GM04503 (cell line): ENCODE results near the gene PFKFB4.
A peak's percentile ranks its signal among the peaks of the same experiment; 100 is the strongest.

Experiments used
- DNase-seq: peaks from one replicate; pipeline ENCODE4 v3.0.0-alpha.2; 2012; ENCODE audit warnings: low read depth

The PFKFB4 gene

DNA sequence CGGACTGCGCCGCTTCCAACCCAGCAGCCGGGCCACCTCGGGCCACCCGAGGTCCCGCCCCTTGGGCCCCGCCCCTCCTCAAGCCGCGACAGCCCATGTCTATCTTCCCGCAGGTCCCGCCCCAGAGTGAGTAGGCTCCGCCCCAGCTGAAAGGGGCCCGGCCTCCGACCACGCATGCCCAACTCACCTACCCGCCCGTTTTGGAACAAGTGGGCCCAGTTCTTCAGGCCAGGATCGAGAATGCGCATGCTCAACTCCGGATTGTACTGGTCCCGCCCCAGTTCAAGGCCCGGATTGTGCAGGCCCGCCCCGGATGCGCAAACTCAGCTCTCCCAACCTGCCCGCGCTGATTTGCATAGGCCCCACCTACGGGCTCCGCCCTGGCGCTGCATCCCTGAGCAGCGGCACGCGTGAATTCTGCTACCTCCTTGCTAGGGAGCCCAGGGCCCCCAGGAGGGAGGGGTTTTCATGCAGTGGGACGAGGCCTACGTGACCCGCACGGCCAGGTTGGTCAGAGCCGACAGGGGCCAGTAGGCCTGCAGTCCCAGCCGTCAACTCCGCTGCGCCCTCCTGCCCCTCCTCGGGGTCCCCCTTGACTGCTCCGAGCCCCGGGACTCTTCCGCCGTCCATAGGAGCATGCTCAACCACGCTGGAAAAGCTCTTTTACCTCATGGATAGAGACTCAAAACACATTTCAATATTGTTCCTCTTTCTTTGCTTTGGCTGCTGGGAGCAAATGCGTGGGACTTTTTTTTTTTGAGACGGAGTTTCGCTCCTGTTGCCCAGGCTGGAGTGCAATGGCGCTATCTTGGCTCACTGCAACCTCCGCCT lies at the start of gene PFKFB4:
PFKFB4 (minus strand) TSS at position 8 of the 831 bp plus-strand sequence. CDS start 26 bp downstream, outside the sequence.
- DNase-seq = peak; percentile 93

DNA sequence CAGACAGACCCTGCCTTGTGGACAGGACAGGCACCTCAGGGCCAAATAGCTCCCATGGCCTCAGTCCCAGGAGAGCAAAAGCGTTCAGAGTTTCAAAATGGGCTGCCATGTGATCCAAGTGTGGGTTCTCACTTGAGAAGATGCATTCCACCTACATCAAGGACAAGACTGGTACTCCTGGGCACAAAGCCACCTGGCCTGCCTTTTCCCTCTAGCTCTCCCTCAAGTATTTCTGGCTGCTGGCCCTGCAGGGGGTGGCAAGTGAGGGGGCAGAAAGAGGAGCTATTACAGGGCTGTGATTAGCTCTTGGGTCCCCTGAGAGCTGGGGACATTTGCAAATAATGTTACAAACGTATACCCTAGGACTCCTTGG lies 45.0 kb upstream of the PFKFB4 start:
- no peak for DNase-seq

DNA sequence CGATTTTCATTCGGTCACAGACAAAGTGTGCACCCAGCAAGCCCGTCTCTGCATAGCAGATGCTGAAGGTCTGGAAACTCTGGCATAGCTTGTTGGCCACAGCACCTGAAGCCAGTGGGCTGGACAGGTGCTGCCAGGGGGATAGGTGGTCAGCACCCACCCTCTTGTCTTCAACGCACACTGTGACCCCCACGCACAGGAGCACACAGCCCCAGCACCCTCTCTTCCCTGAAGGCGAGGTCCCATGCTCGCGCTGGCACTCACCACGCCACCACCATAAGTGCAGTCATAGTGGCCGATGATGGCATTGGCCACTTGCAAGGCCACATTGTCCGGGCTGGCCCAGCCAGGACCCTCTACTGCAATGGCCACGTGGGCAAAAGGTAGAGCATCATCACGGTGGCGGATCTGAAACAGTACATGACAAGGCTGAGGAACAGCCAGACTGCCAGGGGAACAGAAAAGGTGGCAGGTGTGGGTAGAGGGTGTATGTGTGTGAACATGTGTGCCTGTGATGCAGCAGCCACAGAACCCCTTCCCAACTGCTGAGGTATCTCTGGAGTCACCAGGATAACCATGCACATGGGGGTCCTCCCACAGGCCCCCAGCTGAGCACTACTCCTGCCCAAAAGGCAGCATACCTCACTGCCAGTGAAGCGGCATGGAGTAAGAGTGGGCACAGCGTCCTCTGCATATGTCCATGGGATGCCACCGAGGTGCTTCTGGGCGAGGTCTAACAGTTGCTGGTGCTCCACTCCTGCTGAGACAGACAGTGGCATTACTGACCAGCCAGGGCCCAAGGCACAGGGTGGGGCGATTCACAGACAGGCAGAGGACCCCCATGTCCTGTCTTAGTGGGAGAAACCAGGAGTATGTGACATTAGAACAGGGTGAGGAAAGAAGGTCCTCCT lies 44.4 kb upstream of the PFKFB4 start:
- no peak for DNase-seq

DNA sequence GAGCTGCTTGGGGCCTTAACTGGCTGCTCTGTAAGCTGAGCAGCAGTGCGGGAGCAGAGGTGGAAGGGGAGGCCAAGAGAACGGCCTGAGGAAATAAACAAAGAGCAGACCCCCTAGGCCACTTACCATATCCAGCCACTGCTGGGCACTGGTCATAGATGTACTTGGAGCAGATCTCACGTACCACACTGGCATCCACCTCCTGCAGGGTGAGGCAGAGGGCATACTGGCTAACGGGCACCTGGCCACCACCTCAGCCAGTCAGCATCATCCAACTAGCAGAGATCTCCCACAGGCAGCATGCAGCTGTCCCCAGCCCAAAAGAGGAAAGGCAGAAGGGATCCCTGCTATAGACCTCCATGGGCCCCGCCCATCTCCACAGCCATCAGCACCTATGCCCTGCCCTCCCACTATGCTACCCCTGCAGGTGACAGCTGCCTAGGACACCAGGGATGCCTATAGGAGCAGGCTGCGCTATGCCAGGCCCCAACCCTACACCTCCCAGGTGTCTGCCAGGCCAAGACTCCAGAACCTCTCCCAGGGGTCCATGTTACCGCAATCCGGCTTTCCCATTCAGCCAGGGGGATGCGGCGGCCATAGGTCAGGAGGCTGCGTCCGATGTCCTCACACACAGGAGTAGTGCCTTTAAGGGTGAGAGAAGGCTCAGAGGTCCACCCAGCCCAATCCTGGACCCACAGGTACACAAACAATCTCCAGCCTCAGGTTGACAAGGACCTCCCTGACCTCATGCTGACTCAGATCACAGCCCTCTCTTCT lies 43.1 kb upstream of the PFKFB4 start:
- DNase-seq = no peak

DNA sequence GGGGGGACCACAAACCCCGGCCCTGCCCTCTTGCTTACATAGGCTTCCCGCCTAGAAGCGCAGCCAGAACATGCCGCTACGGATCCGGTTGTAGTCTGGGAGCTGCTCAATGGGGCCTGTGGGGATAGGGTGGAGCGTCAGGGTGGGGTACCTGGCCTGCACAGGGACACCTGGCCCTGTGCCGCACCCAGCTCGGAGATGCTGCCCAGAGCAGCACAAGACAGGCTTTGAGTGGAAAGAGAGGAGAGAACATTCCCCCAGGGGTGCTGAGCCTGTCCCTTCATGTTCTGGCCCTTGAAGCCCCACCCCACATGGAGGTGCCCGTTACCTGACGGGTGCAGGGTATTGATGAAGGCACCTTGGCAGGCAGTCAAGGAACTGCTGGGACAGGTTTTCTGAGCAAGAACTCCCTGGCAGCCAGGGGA lies 42.5 kb upstream of the PFKFB4 start:
- DNase-seq = no peak

DNA sequence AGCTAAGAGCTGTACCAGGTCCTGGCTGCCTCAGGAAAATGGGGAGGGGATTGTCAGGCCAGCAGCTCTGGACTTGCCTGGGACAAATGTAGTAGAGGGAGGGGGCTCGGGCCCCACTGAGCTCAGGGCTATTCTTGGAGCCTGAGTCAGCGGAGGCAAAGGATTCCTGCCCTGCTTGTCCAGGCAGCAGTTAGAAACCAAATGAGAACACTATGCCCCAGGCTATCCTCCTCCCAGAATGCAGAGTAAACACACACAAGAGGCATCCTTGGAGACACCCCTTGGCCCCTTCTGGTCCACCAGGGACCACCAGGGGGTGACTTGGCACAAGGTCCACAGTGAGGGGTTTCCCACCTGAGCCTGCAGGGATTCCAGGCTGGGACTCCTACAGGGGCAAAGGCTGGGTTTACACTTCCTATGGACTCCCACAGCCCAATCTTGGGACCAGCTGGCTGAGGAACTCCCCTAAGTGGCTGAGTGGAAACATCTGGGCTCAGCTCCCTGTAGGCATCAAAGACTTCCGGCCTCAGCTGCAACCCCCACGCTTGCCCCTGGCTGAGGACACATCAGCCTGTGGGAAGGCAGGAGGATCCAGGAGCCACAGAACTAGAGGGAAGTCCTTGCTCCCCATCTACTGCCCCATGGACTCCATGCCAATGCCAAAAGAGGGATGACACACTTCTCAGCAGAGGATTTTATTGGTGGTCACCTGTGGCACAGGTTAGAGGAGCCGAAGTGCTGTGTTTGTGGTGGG lies 41.9 kb upstream of the PFKFB4 start:
- peak; percentile 85 for DNase-seq

DNA sequence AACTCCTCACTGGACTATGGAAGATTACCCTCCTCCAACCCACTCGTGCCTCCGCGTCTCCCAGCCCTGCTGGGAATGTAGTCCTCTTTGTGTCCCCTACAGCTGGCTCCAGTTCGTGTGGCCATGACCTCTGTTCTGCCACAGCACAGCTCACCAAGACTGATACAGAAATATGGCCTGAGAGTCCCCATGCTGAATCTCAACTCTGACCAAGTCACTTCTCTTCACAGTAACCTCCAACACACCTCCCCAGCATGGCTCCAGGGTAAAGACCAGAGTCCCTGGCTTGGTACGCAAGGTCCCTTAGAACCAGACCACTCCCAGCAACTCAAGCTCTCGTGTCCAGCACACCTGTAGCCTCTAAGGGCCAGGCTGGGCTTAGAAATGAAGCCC lies 40.8 kb upstream of the PFKFB4 start:
- DNase-seq = no peak

DNA sequence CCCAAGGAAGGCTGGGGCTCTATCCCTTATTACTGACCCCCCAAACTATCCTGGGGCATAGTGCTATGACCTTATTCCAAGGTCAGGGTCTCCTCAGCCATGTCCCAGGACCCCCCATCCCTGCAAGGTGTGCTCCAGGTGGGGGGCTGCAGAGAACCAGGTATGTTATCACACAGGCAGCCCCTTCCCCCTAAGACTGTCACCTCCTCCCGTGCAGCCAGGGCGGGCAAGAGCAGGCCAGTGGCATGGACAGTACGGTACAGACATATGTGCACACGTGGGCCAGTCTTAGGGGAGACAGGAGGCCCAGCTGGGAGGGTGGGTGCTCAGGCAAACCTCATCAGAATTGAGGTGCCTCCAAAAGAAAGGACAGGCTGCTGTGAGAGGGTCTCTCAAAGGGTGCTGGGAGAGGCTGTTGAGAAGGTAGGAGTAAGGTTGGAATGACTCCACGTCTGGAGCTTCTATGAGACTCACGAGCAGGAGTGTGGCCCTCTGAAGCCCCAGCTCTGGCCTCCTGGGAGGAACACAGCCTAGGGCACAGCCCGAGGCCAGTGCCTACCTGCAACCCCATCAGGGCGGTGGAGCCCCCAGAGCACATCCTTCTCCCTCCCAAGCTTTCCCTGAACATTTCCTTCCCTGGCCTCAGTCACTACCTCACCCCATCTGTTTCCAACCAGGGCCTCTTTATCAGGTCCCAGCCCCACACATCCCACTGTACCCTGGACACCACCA lies 40.2 kb upstream of the PFKFB4 start:
- no peak for DNase-seq

DNA sequence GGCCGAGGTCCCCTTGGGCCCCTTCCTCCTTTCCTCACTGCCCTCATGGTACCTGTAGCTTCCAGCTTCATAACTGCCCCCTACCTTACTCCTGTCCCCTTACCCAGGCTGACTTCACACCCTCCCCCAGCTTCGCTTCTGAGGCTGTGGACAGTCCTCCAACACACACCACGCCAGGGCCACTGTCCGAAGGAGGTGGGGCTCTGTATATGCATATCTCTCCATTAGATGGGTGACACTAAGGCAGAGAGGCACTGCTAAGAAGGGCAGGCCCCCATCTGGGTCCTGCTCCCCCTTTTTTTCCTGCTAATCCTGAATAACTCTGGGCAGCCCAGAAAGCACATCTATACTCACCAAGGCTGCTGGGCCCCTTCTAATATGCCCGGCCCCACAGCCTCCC lies 39.6 kb upstream of the PFKFB4 start:
- DNase-seq = no peak

DNA sequence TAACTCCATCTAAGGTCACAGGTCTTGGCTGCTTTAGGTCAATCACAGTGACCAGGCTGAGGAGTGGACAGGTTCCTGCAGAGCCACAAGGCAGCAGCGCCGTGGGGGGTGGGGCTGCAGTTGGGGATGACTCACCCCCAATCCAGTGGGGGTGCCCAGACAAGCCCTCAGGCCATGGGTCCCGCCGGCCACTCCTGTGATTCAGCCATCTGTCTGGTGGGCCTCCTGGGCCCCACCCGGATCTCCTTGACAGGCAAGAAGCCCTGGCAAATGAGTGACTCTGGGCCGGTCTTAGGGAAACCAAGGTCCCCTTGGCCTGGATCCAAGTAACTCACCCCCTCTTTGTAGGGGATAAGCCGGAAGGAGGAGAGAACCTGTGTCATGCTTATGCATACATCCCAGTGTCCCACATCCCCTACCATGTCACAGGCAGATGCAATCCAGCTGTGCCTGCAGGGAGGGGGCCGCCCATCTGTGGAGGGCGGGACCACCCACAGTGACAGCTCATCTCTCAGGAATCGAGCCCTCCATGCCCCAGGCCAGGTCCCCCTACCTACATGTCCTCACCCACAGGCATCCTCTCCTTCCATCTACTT lies 39.0 kb upstream of the PFKFB4 start:
- DNase-seq = peak; percentile 43

DNA sequence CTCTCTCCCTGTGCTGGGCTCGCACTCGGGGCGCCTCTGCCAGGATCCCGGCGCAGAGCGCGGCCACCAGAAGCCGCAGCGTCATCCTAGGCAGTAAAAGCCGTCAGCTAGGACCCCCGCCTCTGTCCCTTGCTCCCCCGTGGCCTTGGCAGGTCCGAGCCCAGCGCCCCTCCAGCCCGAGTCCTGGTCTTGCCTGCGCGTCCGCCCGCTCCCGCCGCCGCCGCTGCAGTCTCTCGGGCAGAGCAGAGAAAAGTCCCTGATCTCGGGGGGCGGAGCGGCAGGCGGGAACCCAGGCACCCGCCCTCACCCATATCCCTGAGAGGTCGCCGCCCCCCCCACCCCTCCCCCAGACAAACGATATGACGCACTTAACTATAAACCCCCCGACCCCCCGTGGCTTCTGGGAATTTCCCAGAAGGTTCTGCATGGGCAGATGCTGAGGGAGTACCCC lies 38.5 kb upstream of the PFKFB4 start, which contains the start of gene COL7A1:
COL7A1 (minus strand) TSS at position 255 of the 451 bp plus-strand sequence; CDS start at position 85, 170 bp downstream.
- no peak for DNase-seq

DNA sequence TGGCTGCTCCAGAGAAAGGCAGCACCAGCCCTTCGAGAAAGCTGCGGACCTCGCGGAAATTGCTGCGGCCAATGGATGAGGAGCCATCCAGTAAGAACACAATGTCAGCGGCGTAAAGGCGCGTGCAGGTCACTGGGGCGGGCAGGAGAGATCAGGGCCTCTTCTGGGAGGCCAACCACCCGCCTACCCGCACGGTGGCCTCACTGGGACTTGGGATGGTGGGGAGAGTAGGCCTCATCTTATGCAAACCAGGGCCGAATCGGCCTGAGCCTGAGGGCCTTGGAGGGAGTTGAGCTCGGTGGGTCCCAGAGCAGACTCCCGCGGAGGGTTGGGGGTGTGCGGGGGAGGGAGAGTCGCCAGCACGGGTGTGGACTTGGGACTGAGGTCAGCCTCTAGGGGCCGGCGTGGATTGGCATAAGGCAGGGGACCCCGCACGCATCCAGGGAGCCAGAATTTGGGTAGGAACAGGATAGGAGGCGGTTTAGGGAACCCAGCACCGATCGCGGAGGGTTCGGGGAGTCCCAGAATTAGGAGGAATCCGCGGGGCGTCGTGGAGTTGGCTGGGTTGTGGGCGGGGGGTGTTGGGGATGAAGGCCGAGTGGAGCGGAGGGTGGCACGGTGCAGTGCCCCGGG lies 37.9 kb upstream of the PFKFB4 start:
- DNase-seq = peak; percentile 36

DNA sequence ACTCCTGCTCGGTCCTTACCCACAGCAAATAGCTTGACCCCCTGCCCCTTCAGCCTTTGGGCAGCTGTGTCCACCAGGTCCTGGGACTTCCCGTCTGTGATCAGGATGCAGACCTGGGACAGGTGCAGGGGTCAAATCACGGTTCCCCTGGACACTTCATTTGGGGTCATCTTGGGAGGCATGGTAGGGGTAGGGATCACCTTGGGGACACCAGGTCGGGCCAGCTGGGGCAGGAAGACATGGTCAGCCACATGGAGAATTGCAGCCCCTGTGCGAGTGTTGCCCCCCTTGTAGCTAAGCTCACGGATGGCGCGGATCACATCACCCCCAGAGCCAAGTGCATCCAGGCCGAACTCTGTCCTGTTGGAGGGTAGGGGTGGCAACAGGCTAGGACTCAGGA lies 36.7 kb upstream of the PFKFB4 start:
- DNase-seq = no peak

DNA sequence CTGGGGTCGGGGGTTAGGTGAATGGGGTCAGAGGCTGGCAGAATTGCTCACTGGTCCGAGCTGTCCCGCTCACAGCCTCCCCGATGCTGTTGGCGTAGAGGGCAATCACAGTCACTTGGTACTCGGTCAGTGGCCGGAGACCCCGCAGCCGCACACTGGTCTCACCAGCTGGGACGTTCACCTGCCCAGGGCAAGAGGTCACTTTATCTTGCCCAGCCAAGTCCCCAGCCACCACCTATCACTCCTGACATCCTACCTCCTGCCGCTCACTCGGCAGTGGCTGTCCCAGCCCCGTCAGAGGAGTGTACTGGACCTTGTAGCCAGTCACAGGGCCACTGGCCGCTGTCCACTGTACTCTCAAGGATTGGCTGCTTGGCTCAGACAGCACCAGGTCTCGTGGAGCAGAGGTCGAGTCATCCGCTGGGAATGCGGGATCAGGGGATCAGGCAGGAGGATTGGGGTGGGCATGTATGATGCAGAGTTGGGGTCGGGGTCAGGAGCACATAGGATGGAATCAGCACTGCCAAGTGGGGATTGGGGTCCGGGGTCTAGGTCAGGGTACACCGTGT lies 36.0 kb upstream of the PFKFB4 start:
- no peak for DNase-seq

DNA sequence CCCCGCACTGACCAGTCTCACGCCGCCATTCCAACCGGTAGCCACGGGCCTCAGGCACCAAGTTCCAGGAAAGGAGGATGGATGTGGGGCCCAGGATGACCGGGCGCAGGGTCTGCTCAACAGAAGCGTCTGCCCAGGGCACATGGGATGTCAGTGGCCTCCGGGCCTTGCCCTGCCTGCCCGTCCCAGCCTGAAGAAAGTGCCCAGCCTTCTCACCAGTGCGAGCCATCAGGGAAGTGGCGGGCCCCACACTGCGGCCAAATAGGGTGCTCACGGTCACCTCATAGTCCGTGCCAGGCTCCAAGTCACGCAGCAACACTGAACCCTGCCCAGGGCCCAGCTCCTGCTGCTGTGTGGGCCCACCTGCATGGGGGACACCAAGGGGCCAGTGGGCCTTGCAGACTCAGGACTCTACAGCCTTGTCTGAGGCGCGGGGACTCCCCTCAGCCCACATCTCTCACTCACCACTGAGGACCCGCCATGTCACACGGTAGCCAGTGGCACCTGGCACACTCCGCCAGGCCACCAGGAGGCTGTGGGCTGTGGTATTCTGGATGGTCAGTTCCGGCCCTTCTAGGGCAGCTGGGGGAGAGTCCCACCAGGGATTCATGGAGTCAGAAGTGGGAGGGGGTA lies 35.4 kb upstream of the PFKFB4 start:
- DNase-seq = no peak

DNA sequence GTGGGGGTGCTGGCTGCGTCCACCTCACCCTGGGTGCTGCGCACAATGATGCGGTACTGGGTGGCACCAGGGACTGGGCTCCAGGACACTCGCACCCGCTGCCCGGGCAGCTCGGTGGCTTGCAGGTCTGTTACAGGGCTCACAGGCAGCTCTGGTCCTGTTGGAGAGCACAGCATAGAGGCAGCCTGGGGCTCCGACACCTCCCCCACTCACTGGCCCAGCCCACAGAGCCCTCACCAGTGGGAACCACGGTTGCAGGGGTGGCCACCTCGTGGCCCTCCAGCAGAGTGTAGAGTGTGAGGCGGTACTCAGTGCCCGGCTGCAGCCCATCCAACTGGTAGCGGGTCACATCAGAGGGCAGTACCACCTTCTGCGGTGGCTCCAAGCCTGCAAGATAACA lies 34.8 kb upstream of the PFKFB4 start:
- DNase-seq = no peak

DNA sequence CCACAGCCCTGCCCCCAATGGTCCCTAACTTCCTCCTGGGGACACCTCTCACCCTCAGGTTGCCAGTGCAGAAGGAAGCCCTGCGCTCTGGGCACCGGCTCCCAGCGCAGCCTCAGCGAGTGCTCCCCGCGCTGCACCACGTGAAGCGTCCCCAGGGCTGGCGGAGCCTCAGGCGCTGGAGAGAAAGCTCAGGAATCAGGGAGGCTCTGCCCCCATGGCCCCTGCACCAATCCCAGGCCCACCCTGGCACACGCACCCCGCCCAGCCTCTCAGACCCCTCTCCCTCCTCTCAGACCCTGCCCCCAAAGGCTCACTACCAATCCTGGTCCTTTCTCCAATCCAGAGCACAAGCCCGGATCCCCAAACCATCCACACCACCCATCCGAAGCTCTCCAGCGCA lies 31.6 kb upstream of the PFKFB4 start:
- DNase-seq = no peak

DNA sequence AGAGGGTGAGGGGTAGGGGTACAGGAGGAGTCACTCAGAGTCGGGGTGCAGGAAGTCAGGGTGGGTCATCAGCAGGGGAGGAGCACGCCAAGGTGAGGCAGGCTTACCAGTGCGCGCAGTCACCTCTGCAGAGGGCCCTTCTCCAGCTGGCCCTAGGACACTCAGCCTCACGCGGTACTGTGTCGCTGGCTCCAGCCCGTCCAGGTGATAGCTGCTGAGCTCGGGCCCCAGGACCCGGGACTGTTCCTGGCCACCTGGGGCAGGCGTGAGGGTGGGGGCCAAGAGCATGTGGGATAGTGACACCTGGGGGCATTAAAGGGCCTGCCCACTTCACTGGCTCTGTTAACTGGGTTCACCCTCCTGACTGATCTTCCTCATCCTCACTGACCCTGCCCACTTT lies 31.1 kb upstream of the PFKFB4 start:
- no peak for DNase-seq

DNA sequence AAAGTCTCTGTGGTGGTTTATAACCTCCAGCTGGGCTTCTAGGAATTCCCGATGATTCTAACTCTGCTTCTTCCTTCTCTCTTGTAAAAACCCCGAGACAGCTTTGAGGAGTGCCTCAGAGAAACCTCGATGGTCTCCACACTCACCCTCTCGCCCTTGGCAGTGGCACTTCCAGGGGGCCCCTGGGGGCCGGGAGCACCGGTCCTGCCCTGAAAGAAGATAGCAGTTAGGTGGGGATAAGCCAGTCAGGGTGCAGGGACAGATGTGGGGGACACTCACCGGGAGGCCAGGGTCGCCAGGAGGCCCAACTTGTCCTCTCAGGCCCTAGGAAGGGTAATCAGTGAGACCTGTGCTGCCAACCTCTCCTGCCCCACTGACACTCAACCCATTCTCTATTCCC lies 28.8 kb upstream of the PFKFB4 start:
- DNase-seq = no peak
